SK-N-SH treated with all-trans-retinoic acid at 6 μM for 48 hours (cell line): ENCODE measurements around the gene IL6ST.

Experiments used
- ARNTL ChIP-seq: fragments of 450-650 bp; formaldehyde crosslinking; IDR thresholded peaks from 2 replicates; pipeline ENCODE4 v1.5.0; 2020; ENCODE audit warnings: low read depth, mild to moderate bottlenecking, moderate library complexity, borderline replicate concordance
- BACH2 ChIP-seq: fragments of 250-450 bp; sonication (Bioruptor Pico); IDR thresholded peaks from 2 replicates; pipeline ENCODE4 v1.9.0; 2021; ENCODE audit warnings: mild to moderate bottlenecking, borderline replicate concordance
- CSDC2 ChIP-seq: fragments of 250-450 bp; sonication (Bioruptor Pico); IDR thresholded peaks from 2 replicates; pipeline ENCODE4 v1.5.0; 2020; ENCODE audit warnings: mild to moderate bottlenecking, moderate library complexity
- ISL1 ChIP-seq: fragments of 250-450 bp; sonication (Bioruptor Pico); IDR thresholded peaks from 2 replicates; pipeline ENCODE4 v2.1.2; 2022; ENCODE audit warnings: mild to moderate bottlenecking, moderate library complexity
- SNAI2 ChIP-seq: fragments of 250-450 bp; sonication (Bioruptor Pico); IDR thresholded peaks from 2 replicates; pipeline ENCODE4 v1.5.0; 2020; ENCODE audit warnings: mild to moderate bottlenecking, moderate library complexity
- TOX ChIP-seq: fragments of 250-450 bp; sonication (Bioruptor Pico); IDR thresholded peaks from 2 replicates; pipeline ENCODE4 v1.8.0; 2021; ENCODE audit warnings: mild to moderate bottlenecking, moderate library complexity, borderline replicate concordance
- ZFP3 ChIP-seq: fragments of 250-450 bp; sonication (Bioruptor Pico); IDR thresholded peaks from 2 replicates; pipeline ENCODE4 v1.5.0; 2020; ENCODE audit warnings: mild to moderate bottlenecking, moderate library complexity
- ZFP30 ChIP-seq: fragments of 450-650 bp; formaldehyde crosslinking; IDR thresholded peaks from 2 replicates; pipeline ENCODE4 v1.5.0; 2022; ENCODE audit warnings: mild to moderate bottlenecking, moderate library complexity
- ZNF565 ChIP-seq: fragments of 450-650 bp; formaldehyde crosslinking; conservative IDR thresholded peaks from 2 replicates; pipeline ENCODE4 v1.5.0; 2020; ENCODE audit warnings: low read depth, mild to moderate bottlenecking, moderate library complexity
- TF ChIP-seq, protein P1 (sequence below): fragments of 250-450 bp; sonication (Bioruptor Pico); IDR thresholded peaks from 2 replicates; pipeline ENCODE4 v1.5.1; 2020; ENCODE audit warnings: low read depth, mild to moderate bottlenecking, moderate library complexity
- TF ChIP-seq, protein P2 (sequence below): fragments of 250-450 bp; sonication (Bioruptor Pico); IDR thresholded peaks from 2 replicates; pipeline ENCODE4 v1.8.0; 2021; ENCODE audit warnings: low read depth, mild to moderate bottlenecking, moderate library complexity, borderline replicate concordance
- TF ChIP-seq, protein P3 (sequence below): fragments of 250-450 bp; sonication (Bioruptor Pico); IDR thresholded peaks from 2 replicates; pipeline ENCODE4 v1.8.0; 2020; ENCODE audit warnings: mild to moderate bottlenecking, moderate library complexity, borderline replicate concordance
- TF ChIP-seq, protein P4 (sequence below): fragments of 250-450 bp; sonication (Bioruptor Pico); IDR thresholded peaks from 2 replicates; pipeline ENCODE4 v1.5.0; 2020; ENCODE audit warnings: mild to moderate bottlenecking, moderate library complexity

DNA sequence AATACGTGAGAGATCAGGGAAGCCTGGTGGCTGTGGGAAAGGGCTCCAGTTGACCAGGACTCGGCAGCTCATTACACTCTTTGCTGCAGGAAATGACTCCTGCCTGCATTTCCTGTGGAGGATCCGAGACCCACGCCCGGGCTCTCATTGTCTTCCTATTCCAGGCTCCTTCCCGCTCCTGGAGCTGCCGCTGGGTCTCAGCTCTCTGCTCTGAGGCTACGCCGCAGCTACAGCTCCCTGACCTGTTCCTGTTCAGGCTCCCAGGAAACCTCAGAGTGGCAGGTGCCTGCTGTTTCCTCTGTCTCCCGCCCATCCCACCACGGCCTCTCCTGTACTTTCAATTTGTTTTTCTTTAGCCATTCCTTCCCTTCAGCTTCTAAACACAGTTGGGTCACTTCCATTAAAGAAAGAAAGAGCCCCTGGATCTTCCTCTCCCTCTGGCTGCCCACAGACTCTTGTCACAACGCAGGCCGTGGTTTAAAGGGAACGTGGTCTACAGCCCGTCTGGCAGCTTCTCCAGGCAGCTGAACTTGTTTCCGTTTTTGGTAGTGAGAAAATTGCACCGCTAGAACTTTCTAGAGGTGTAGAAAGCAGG lies 71.5 kb downstream of the IL6ST start:
- TF ChIP-seq, protein P1, sequence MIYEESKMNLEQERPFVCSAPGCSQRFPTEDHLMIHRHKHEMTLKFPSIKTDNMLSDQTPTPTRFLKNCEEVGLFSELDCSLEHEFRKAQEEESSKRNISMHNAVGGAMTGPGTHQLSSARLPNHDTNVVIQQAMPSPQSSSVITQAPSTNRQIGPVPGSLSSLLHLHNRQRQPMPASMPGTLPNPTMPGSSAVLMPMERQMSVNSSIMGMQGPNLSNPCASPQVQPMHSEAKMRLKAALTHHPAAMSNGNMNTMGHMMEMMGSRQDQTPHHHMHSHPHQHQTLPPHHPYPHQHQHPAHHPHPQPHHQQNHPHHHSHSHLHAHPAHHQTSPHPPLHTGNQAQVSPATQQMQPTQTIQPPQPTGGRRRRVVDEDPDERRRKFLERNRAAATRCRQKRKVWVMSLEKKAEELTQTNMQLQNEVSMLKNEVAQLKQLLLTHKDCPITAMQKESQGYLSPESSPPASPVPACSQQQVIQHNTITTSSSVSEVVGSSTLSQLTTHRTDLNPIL (CRISPR knock-in tag): no peak
- TF ChIP-seq, protein P2, sequence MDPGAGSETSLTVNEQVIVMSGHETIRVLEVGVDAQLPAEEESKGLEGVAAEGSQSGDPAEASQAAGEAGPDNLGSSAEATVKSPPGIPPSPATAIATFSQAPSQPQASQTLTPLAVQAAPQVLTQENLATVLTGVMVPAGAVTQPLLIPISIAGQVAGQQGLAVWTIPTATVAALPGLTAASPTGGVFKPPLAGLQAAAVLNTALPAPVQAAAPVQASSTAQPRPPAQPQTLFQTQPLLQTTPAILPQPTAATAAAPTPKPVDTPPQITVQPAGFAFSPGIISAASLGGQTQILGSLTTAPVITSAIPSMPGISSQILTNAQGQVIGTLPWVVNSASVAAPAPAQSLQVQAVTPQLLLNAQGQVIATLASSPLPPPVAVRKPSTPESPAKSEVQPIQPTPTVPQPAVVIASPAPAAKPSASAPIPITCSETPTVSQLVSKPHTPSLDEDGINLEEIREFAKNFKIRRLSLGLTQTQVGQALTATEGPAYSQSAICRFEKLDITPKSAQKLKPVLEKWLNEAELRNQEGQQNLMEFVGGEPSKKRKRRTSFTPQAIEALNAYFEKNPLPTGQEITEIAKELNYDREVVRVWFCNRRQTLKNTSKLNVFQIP: no peak
- TF ChIP-seq, protein P3, sequence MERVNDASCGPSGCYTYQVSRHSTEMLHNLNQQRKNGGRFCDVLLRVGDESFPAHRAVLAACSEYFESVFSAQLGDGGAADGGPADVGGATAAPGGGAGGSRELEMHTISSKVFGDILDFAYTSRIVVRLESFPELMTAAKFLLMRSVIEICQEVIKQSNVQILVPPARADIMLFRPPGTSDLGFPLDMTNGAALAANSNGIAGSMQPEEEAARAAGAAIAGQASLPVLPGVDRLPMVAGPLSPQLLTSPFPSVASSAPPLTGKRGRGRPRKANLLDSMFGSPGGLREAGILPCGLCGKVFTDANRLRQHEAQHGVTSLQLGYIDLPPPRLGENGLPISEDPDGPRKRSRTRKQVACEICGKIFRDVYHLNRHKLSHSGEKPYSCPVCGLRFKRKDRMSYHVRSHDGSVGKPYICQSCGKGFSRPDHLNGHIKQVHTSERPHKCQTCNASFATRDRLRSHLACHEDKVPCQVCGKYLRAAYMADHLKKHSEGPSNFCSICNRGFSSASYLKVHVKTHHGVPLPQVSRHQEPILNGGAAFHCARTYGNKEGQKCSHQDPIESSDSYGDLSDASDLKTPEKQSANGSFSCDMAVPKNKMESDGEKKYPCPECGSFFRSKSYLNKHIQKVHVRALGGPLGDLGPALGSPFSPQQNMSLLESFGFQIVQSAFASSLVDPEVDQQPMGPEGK (CRISPR knock-in tag): no peak
- TF ChIP-seq, protein P4, sequence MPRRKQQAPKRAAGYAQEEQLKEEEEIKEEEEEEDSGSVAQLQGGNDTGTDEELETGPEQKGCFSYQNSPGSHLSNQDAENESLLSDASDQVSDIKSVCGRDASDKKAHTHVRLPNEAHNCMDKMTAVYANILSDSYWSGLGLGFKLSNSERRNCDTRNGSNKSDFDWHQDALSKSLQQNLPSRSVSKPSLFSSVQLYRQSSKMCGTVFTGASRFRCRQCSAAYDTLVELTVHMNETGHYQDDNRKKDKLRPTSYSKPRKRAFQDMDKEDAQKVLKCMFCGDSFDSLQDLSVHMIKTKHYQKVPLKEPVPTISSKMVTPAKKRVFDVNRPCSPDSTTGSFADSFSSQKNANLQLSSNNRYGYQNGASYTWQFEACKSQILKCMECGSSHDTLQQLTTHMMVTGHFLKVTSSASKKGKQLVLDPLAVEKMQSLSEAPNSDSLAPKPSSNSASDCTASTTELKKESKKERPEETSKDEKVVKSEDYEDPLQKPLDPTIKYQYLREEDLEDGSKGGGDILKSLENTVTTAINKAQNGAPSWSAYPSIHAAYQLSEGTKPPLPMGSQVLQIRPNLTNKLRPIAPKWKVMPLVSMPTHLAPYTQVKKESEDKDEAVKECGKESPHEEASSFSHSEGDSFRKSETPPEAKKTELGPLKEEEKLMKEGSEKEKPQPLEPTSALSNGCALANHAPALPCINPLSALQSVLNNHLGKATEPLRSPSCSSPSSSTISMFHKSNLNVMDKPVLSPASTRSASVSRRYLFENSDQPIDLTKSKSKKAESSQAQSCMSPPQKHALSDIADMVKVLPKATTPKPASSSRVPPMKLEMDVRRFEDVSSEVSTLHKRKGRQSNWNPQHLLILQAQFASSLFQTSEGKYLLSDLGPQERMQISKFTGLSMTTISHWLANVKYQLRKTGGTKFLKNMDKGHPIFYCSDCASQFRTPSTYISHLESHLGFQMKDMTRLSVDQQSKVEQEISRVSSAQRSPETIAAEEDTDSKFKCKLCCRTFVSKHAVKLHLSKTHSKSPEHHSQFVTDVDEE (CRISPR knock-in tag): no peak
- TF ChIP-seq TOX (CRISPR knock-in tag) (no peak), ARNTL (CRISPR knock-in tag) (no peak), ZFP3 (no peak), ZFP30 (CRISPR knock-in tag) (no peak), ZNF565 (CRISPR knock-in tag) (no peak), SNAI2 (CRISPR knock-in tag) (no peak), BACH2 (CRISPR knock-in tag) (no peak), ISL1 (CRISPR knock-in tag) (no peak), CSDC2 (CRISPR knock-in tag) (no peak)
